Choroid plexus epithelial cell (primary cell): ENCODE results near the gene CAMK2G.
A peak's percentile ranks its signal among the peaks of the same experiment; 100 is the strongest.
"Not testable (repeated sequence)": the region's sequence is repeated elsewhere in the genome, so short reads cannot be mapped to it uniquely, and the experiment has no call there.

ENCODE experiments used
- DNase-seq: peaks from one replicate; pipeline ENCODE4 v3.0.0-alpha.2; 2010; ENCODE audit warnings: low read depth
- H3K4me3 ChIP-seq: 2 replicates; pipeline ENCODE4 v1.5.1; 2011; ENCODE audit warnings: low read depth, mild to moderate bottlenecking, control low read depth, low read length, moderate library complexity
- CTCF ChIP-seq: conservative IDR thresholded peaks from 2 replicates; pipeline ENCODE4 v1.5.1; 2011; ENCODE audit warnings: low read depth, mild to moderate bottlenecking, control low read depth, inconsistent platforms, low read length, moderate library complexity

CAMK2G gene

GRCh38 chr10:73838827-73839226, 35.5 kb downstream of the CAMK2G start:
- DNase-seq, result no peak
- TF ChIP-seq CTCF, result no peak

GRCh38 chr10:73838008-73838567, 36.3 kb downstream of the CAMK2G start:
- no peak for TF ChIP-seq CTCF
- no peak overlapping the region for H3K4me3 ChIP-seq
- no peak for DNase-seq

More at GRCh38 chr10:73838827-73839226, 35.5 kb downstream of the CAMK2G start:
- H3K4me3 ChIP-seq, result no peak overlapping the region

GRCh38 chr10:73837072-73837471, 37.3 kb downstream of the CAMK2G start:
- peak; percentile 46 for DNase-seq
- no peak overlapping the region for H3K4me3 ChIP-seq
- no peak for TF ChIP-seq CTCF

- no peak for DNase-seq
- no peak for TF ChIP-seq CTCF
- H3K4me3 ChIP-seq, result no peak overlapping the region
Observed at GRCh38 chr10:73836427-73836980, 37.9 kb downstream of the CAMK2G start.

- DNase-seq, H3K4me3 ChIP-seq: not testable (repeated sequence)
Observed at GRCh38 chr10:73829090-73829489, 45.3 kb downstream of the CAMK2G start.

GRCh38 chr10:73828161-73828560, 46.2 kb downstream of the CAMK2G start:
- no peak for DNase-seq
- H3K4me3 ChIP-seq, result no peak overlapping the region
- no peak for TF ChIP-seq CTCF

GRCh38 chr10:73827346-73828089, 46.8 kb downstream of the CAMK2G start:
- DNase-seq, result no peak
- no peak for TF ChIP-seq CTCF
- H3K4me3 ChIP-seq, result no peak overlapping the region
